Stomach (tissue), 4 donors: ENCODE data around the gene TRABD.

Source experiments
- CTCF ChIP-seq, 7 experiments: fragments of 450-650 bp in 4 of 7; fragments of 200-600 bp in 3 of 7; sonication (generic) in 3 of 7; IDR thresholded peaks; one replicate each; pipeline ENCODE4 v1.5.1; 2016 to 2019; ENCODE audit warnings: antibody characterized with exemption in 7 of 7, control low read depth in 2 of 7, mild to moderate bottlenecking in 1 of 7
- POLR2A ChIP-seq, 4 donors: fragments of 450-650 bp; IDR thresholded peaks; one replicate each; pipeline ENCODE4 v1.6.1; 2016; ENCODE audit warnings: antibody characterized with exemption in 4 of 4, control low read depth in 2 of 4, mild to moderate bottlenecking in 1 of 4, moderate library complexity in 1 of 4

GRCh38 chr22:50153756-50154140 is 32.0 kb upstream of the TRABD start:
- TF ChIP-seq POLR2A (IDR thresholded peaks at IDR 0.05): no peak
- no peak for TF ChIP-seq CTCF (IDR thresholded peaks at IDR 0.05)
